GM12878 (cell line): Measurements from ENCODE around the gene KLF11. TPM values are rescaled to one million over a fixed set of nuclear protein-coding genes. Genes with fewer than 3 reads are reported as not detected.

Experiments used
- ATAC-seq: fragments of 200-7000 bp; cut with Tn5 transposase; 3 replicates; pipeline ENCODE4 v1.9.1; 2020; ENCODE audit warnings: mild to moderate bottlenecking, moderate library complexity
- BruUV-seq: library from RNA; stranded (reverse); fragments of 400-500 nt; replicated peaks from 2 replicates; lab custom pipeline; 2021; lab: Mats Ljungman, UMichigan
- CTCF ChIA-PET: fragments of 300-600 bp; sonication (Branson Sonifier 250); formaldehyde crosslinking; extraction: SDS; loops from one replicate; lab custom pipeline; 2021; ENCODE audit warnings: inconsistent platforms; lab: Yijun Ruan, JAX
- POLR2A ChIA-PET: fragments of 350-600 bp; formaldehyde crosslinking; extraction: SDS; loops from one replicate; lab custom pipeline; 2021; ENCODE audit warnings: inconsistent platforms; lab: Charles Lee
- RAD21 ChIA-PET: fragments of 300-600 bp; sonication (Branson Sonifier 250); formaldehyde crosslinking; loops from one replicate; lab custom pipeline; 2023; ENCODE audit warnings: antibody characterized with exemption; ENCODE audit not compliant: unreplicated experiment; lab: Charles Lee
- SMC1A ChIA-PET: fragments of 300-600 bp; sonication (Branson Sonifier 250); formaldehyde crosslinking; loops from one replicate; lab custom pipeline; 2023; ENCODE audit not compliant: unreplicated experiment, uncharacterized antibody; lab: Charles Lee
- DNase-seq: peaks from one replicate; pipeline ENCODE4 v3.0.0-alpha.2; 2011; ENCODE audit warnings: low read depth, low spot score
- FAIRE-seq: peaks from 3 replicates; lab custom pipeline; 2011; peaks lifted over from hg19 to GRCh38; lab: Jason Lieb, UNC
- H2AFZ ChIP-seq: 2 replicates; pipeline ENCODE4 v1.6.0; 2011; ENCODE audit warnings: low read depth, low read length, control low read depth; ENCODE audit not compliant: control insufficient read depth
- H3K27ac ChIP-seq: 2 replicates; pipeline ENCODE4 v1.5.1; 2011; ENCODE audit warnings: control low read depth; ENCODE audit not compliant: control insufficient read depth, insufficient read depth
- H3K27me3 ChIP-seq, 2 experiments: replicated peaks in 1 of 2; 2 replicates each; pipeline versions ENCODE4 v1.6.0 to v1.6.1; 2011; ENCODE audit warnings: low read length in 1 of 2; ENCODE audit not compliant: control insufficient read depth in 2 of 2, insufficient read depth in 2 of 2
- H3K36me3 ChIP-seq, 2 experiments: 2 replicates each; pipeline ENCODE4 v1.5.1; 2011; ENCODE audit warnings: low read length in 1 of 2; ENCODE audit not compliant: control insufficient read depth in 2 of 2, insufficient read depth in 2 of 2
- H3K4me1 ChIP-seq: 2 replicates; pipeline ENCODE4 v1.6.1; 2011; ENCODE audit warnings: mild to moderate bottlenecking, low read length, moderate library complexity, mixed read lengths; ENCODE audit not compliant: control insufficient read depth, insufficient read depth
- H3K4me2 ChIP-seq: 2 replicates; pipeline ENCODE4 v1.6.0; 2011; ENCODE audit warnings: control low read depth; ENCODE audit not compliant: control insufficient read depth, insufficient read depth
- H3K4me3 ChIP-seq: fragments of 200-600 bp; sonication (generic); 2 replicates; pipeline ENCODE4 v1.5.1; 2016
- H3K79me2 ChIP-seq: 2 replicates; pipeline ENCODE4 v1.6.0; 2011; ENCODE audit warnings: low read length; ENCODE audit not compliant: control insufficient read depth, insufficient read depth
- H3K9ac ChIP-seq: 2 replicates; pipeline ENCODE4 v1.8.0; 2011; ENCODE audit warnings: low read length, control low read depth, mixed read lengths; ENCODE audit not compliant: control insufficient read depth, insufficient read depth
- H3K9me3 ChIP-seq: replicated peaks from 3 replicates; pipeline ENCODE4 v1.5.1; 2011; ENCODE audit warnings: mild to moderate bottlenecking, low read length; ENCODE audit not compliant: control insufficient read depth, insufficient read depth
- H4K20me1 ChIP-seq: 2 replicates; pipeline ENCODE4 v1.6.0; 2011; ENCODE audit not compliant: control insufficient read depth, insufficient read depth
- ASH2L ChIP-seq: fragments of 300-600, 200-600 bp; sonication (generic); IDR thresholded peaks from 2 replicates; pipeline ENCODE4 v1.6.1; 2017; ENCODE audit warnings: low read depth, mild to moderate bottlenecking, borderline replicate concordance
- CBFB ChIP-seq: IDR thresholded peaks from 2 replicates; pipeline ENCODE4 v1.6.1; 2016; ENCODE audit warnings: antibody characterized with exemption, low read depth
- CHD2 ChIP-seq: IDR thresholded peaks from 2 replicates; pipeline ENCODE4 v1.6.1; 2011; ENCODE audit warnings: low read depth, low read length, improper control_type of control experiment, borderline replicate concordance
- CREM ChIP-seq: IDR thresholded peaks from 2 replicates; pipeline ENCODE4 v1.6.1; 2014; ENCODE audit warnings: antibody characterized with exemption, low read depth
- EP300 ChIP-seq, 2 experiments: fragments of 150-350 bp in 1 of 2; IDR thresholded peaks; 2 replicates each; pipeline ENCODE4 v1.6.1; 2011 to 2012; ENCODE audit warnings: low read depth in 2 of 2, low read length in 2 of 2, borderline replicate concordance in 1 of 2, improper control_type of control experiment in 1 of 2, inconsistent platforms in 1 of 2; ENCODE audit not compliant: control insufficient read depth in 1 of 2
- GABPA ChIP-seq: IDR thresholded peaks from 2 replicates; pipeline ENCODE4 v1.6.1; 2014; ENCODE audit warnings: antibody characterized with exemption, low read depth, mild to moderate bottlenecking, inconsistent platforms
- IKZF1 ChIP-seq: fragments of 450-650 bp; conservative IDR thresholded peaks from 2 replicates; pipeline ENCODE4 v1.6.1; 2017; ENCODE audit warnings: antibody characterized with exemption, mild to moderate bottlenecking
- TCF12 ChIP-seq: IDR thresholded peaks from 2 replicates; pipeline ENCODE4 v1.6.1; 2011; ENCODE audit warnings: low read depth, mild to moderate bottlenecking, low read length
- ZSCAN29 ChIP-seq: fragments of 450-650 bp; IDR thresholded peaks from 2 replicates; pipeline ENCODE4 v1.6.1; 2017; ENCODE audit warnings: mild to moderate bottlenecking, moderate library complexity
- WGBS: methylation state at CpG from one replicate; pipeline ENCODE4 v1.1.6; 2016; ENCODE audit warnings: low lambda C conversion rate; ENCODE audit not compliant: insufficient replicate concordance, insufficient coverage; ENCODE audit errors: missing lambda C conversion rate; 5-methylcytosine and 5-hydroxymethylcytosine counted together
- in situ Hi-C: fragments of 300-500 bp; cut with MboI; formaldehyde crosslinking; loops from 9 replicates; pipeline ENCODE4 v1.14.3; 2018; ENCODE audit warnings: mixed read lengths
- intact Hi-C: fragments of 100-400 bp; cut with micrococcal nuclease; formaldehyde crosslinking; loops from one replicate; pipeline ENCODE4 v1.14.2; 2022; ENCODE audit not compliant: unreplicated experiment
- polyA plus RNA-seq, 11 experiments: library from polyadenylated mRNA; depleted of rRNA in 4 of 11; unstranded in 6 of 11; stranded (reverse) in 5 of 11; fragments of >200 nt; fragmentation: Nextera tagmentation in 4 of 11; fragmentation: Illumina TruSeq in 1 of 11; extraction: Ambion mirVana in 4 of 11; extraction: Trizol in 1 of 11; gene quantifications; 1 replicate in 1 of 11; 2 replicates in 10 of 11; pipeline versions ENCODE4 v1.2.1 to v1.2.3, GENCODE V29; 2011 to 2016; ENCODE audit warnings: inconsistent platforms in 2 of 11, missing spikeins in 2 of 11, low read depth in 1 of 11
- total RNA-seq, 4 experiments: library from RNA; depleted of rRNA in 3 of 4; stranded (reverse); fragments of >200 nt in 3 of 4; fragmentation: Illumina TruSeq in 1 of 4; extraction: Trizol in 1 of 4; gene quantifications; 2 replicates each; pipeline versions ENCODE4 v1.2.1 to v1.2.3, GENCODE V29; 2013 to 2021
- TF ChIP-seq, protein P1 (sequence below): fragments of 450-650 bp; IDR thresholded peaks from 2 replicates; pipeline ENCODE4 v1.6.1; 2017; ENCODE audit warnings: mild to moderate bottlenecking, moderate library complexity

The KLF11 gene
- total and polyA plus RNA-seq, 10 of the 15 experiments (the other 5 are each of a cell fraction or from before 2014, with no cell fraction given) = 0.03 to 0.54 (median 0.14) TPM; not detected in 1

DNA sequence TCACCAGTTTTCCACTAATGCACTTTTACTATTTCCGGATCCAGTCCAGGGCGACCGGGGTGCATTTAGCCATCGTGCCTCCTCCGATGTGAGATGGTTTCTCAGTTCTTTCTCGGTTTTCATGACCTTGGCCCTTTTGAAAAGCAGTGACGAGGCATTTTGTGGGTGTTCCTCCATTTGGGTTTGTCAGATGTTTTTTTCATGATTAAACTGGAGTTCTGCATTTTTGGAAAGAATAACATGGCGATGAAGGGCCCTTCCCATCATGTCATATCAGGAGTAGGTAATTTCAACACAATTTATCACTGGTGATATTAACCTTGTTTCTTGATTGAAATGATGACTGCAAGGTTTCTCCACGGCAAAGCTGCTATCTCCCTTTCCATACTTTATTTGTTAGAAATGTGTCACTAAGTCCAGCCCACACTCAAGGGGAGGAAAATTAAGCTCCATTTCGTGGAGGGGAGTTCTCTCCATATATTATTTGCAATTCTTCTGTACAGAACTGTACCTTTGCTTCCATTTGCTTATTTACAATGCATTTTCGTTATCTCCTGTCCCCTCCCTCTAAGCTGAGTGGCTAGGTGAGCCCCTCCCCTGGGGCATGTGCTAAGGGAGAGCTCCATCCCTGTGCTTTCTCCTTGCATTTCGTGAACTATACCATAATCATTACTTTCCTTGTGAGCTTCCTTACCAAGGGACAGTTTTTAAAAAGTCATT, 8.9 kb upstream of the KLF11 start:
- ChIA-PET POLR2A (no interaction called here), CTCF (interaction anchor here (0.8 to 6.9 kb wide), 5 partner anchors 14 to 264 kb away, joined by 3 to 45 read pairs (median 4); no protein-coding TSS in a partner anchor), RAD21 (interaction anchor here (1.0 to 1.7 kb wide), 2 partner anchors 15 to 50 kb away, joined by 3 to 6 read pairs; no protein-coding TSS in a partner anchor), SMC1A (interaction anchor here (0.6 to 3.0 kb wide), 4 partner anchors 11 to 486 kb away, joined by 3 to 11 read pairs (median 3); no protein-coding TSS in a partner anchor)
- in situ Hi-C loops (no loop called here), intact Hi-C loops (no loop called here)
- Histone ChIP-seq H4K20me1 (no peaks in the 10 kb centered on the region), H3K36me3 (no peaks in the 10 kb centered on the region), H3K4me3 (no peak overlapping the region), H3K4me2 (no peak overlapping the region), H3K27me3 (peaks cover 0 to 3% of the 10 kb centered on the region in 2 experiments; a peak in 1 of 4 replicates), H3K79me2 (no peaks in the 10 kb centered on the region), H3K9ac (no peak overlapping the region), H3K4me1 (peaks cover 4% of the 10 kb centered on the region), H2AFZ (no peak overlapping the region), H3K9me3 (no peaks in the 10 kb centered on the region), H3K27ac (no peak overlapping the region)
- 40% methylated on average over 12 of the region's 12 CpGs for WGBS
- TF ChIP-seq CHD2 (no peak), IKZF1 (no peak), CBFB (no peak)
- ATAC-seq (no peak), DNase-seq (no peak), FAIRE-seq (no peak)
- BruUV-seq = no TSS peak

DNA sequence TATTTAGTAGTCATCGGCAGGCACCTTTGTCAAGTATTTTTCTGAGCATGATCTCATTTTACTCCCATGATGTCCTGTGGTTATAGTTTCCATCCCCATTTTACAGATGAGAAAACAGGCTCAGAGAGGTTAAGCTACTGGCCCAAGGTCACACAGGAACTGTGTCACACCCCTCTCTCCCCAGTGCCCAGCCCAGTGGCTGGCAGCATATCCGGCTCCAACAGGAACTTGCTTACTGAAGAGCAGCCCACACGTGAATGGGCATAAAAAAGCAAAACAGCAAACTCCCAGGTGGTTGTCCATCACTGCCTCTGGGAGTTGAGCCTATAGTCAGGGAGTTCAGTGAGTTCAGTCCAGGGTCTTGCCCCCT, 8.3 kb upstream of the KLF11 start:
- Histone ChIP-seq H4K20me1 (no peaks in the 10 kb centered on the region), H3K4me2 (no peak overlapping the region), H3K27me3 (peaks cover 0 to 3% of the 10 kb centered on the region in 2 experiments; a peak in 1 of 4 replicates), H2AFZ (no peak overlapping the region), H3K36me3 (no peaks in the 10 kb centered on the region), H3K4me3 (no peak overlapping the region), H3K4me1 (no peaks in the 10 kb centered on the region), H3K79me2 (no peaks in the 10 kb centered on the region), H3K27ac (no peak overlapping the region), H3K9me3 (no peaks in the 10 kb centered on the region), H3K9ac (no peak overlapping the region)
- in situ Hi-C loops (no loop called here), intact Hi-C loops (no loop called here)
- no peak for DNase-seq
- ChIA-PET POLR2A (no interaction called here), CTCF (interaction anchor here (0.8 to 6.9 kb wide), 6 partner anchors 13 to 264 kb away, joined by 3 to 45 read pairs (median 4); no protein-coding TSS in a partner anchor), RAD21 (interaction anchor here (1.0 to 1.7 kb wide), 3 partner anchors 12 to 51 kb away, joined by 3 to 6 read pairs (median 3); no protein-coding TSS in a partner anchor), SMC1A (interaction anchor here (1.5 to 3.0 kb wide), 2 partner anchors 11 to 14 kb away, joined by 3 to 11 read pairs; no protein-coding TSS in a partner anchor)
- no peak for FAIRE-seq
- no TSS peak for BruUV-seq
- 18% methylated on average over 3 of the region's 3 CpGs for WGBS
- ATAC-seq = no peak
- TF ChIP-seq TCF12 (no peak), ZSCAN29 (no peak), CREM (no peak), GABPA (no peak), EP300 (IDR thresholded peaks at IDR 0.05; ENCODE audit: borderline replicate concordance in 1 of 2, control insufficient read depth in 1 of 2, low read depth in 2 of 2, low read length in 2 of 2) (no peak), ASH2L (no peak)
- TF ChIP-seq, protein P1, sequence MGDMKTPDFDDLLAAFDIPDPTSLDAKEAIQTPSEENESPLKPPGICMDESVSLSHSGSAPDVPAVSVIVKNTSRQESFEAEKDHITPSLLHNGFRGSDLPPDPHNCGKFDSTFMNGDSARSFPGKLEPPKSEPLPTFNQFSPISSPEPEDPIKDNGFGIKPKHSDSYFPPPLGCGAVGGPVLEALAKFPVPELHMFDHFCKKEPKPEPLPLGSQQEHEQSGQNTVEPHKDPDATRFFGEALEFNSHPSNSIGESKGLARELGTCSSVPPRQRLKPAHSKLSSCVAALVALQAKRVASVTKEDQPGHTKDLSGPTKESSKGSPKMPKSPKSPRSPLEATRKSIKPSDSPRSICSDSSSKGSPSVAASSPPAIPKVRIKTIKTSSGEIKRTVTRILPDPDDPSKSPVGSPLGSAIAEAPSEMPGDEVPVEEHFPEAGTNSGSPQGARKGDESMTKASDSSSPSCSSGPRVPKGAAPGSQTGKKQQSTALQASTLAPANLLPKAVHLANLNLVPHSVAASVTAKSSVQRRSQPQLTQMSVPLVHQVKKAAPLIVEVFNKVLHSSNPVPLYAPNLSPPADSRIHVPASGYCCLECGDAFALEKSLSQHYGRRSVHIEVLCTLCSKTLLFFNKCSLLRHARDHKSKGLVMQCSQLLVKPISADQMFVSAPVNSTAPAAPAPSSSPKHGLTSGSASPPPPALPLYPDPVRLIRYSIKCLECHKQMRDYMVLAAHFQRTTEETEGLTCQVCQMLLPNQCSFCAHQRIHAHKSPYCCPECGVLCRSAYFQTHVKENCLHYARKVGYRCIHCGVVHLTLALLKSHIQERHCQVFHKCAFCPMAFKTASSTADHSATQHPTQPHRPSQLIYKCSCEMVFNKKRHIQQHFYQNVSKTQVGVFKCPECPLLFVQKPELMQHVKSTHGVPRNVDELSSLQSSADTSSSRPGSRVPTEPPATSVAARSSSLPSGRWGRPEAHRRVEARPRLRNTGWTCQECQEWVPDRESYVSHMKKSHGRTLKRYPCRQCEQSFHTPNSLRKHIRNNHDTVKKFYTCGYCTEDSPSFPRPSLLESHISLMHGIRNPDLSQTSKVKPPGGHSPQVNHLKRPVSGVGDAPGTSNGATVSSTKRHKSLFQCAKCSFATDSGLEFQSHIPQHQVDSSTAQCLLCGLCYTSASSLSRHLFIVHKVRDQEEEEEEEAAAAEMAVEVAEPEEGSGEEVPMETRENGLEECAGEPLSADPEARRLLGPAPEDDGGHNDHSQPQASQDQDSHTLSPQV = no peak
